HUES48 (cell line): ENCODE results near the gene AP3B1.

Source experiments
- H3K27ac ChIP-seq: one replicate; pipeline ENCODE4 v1.7.0; 2013; ENCODE audit warnings: low read depth, low read length, inconsistent platforms
- H3K27me3 ChIP-seq: 2 replicates; pipeline ENCODE4 v1.6.1; 2013; ENCODE audit warnings: mild to moderate bottlenecking, low read length; ENCODE audit not compliant: control insufficient read depth, insufficient read depth
- H3K36me3 ChIP-seq: 2 replicates; pipeline ENCODE4 v1.6.1; 2013; ENCODE audit warnings: low read length; ENCODE audit not compliant: control insufficient read depth, insufficient read depth
- H3K4me1 ChIP-seq: 2 replicates; pipeline ENCODE4 v1.6.1; 2013; ENCODE audit warnings: mild to moderate bottlenecking, low read length; ENCODE audit not compliant: control insufficient read depth, insufficient read depth
- H3K4me3 ChIP-seq: 2 replicates; pipeline ENCODE4 v1.5.1; 2013; ENCODE audit warnings: mild to moderate bottlenecking, low read depth, low read length
- H3K9ac ChIP-seq: 2 replicates; pipeline ENCODE4 v1.6.1; 2013; ENCODE audit warnings: mild to moderate bottlenecking, low read depth, low read length, moderate library complexity
- H3K9me3 ChIP-seq: 2 replicates; pipeline ENCODE4 v1.6.1; 2013; ENCODE audit warnings: low read length; ENCODE audit not compliant: control insufficient read depth, insufficient read depth

AP3B1 gene

GRCh38 chr5:77993855-77994318, 300.6 kb downstream of the AP3B1 start:
- H3K27me3 ChIP-seq, result peaks cover 43% of the 10 kb centered on the region
- no peak overlapping the region for H3K9ac ChIP-seq

GRCh38 chr5:77993141-77993854, 301.2 kb downstream of the AP3B1 start:
- Histone ChIP-seq H3K27me3 (peaks cover 43% of the 10 kb centered on the region), H3K27ac (no peak overlapping the region), H3K4me3 (no peak overlapping the region), H3K4me1 (peaks cover 43% of the 10 kb centered on the region), H3K9ac (no peak overlapping the region), H3K36me3 (no peaks in the 10 kb centered on the region), H3K9me3 (no peaks in the 10 kb centered on the region)

More at GRCh38 chr5:77993855-77994318, 300.6 kb downstream of the AP3B1 start:
- H3K9me3 ChIP-seq, result no peaks in the 10 kb centered on the region
- peaks cover 41% of the 10 kb centered on the region for H3K4me1 ChIP-seq
- H3K27ac ChIP-seq, result no peak overlapping the region
- H3K36me3 ChIP-seq, result no peaks in the 10 kb centered on the region
- H3K4me3 ChIP-seq, result no peak overlapping the region

GRCh38 chr5:77991084-77991483, 303.4 kb downstream of the AP3B1 start:
- H3K4me1 ChIP-seq, result peaks cover 58% of the 10 kb centered on the region
- H3K4me3 ChIP-seq, result no peak overlapping the region
- peak overlapping the region; percentile 9 for H3K27ac ChIP-seq
- H3K9me3 ChIP-seq, result no peaks in the 10 kb centered on the region
- H3K27me3 ChIP-seq, result peaks cover 37% of the 10 kb centered on the region
- H3K9ac ChIP-seq, result no peak overlapping the region
- no peaks in the 10 kb centered on the region for H3K36me3 ChIP-seq

- H3K4me3 ChIP-seq, result no peak overlapping the region
- H3K36me3 ChIP-seq, result no peaks in the 10 kb centered on the region
- peak overlapping the region; percentile 71 for H3K27ac ChIP-seq
- H3K9me3 ChIP-seq, result no peaks in the 10 kb centered on the region
- no peak overlapping the region for H3K9ac ChIP-seq
- H3K27me3 ChIP-seq, result peaks cover 26% of the 10 kb centered on the region
- peaks cover 58% of the 10 kb centered on the region for H3K4me1 ChIP-seq
Observed at GRCh38 chr5:77990020-77990419, 304.5 kb downstream of the AP3B1 start.

GRCh38 chr5:77987988-77988387, 306.5 kb downstream of the AP3B1 start:
- no peak overlapping the region for H3K9ac ChIP-seq
- H3K4me3 ChIP-seq, result no peak overlapping the region
- H3K9me3 ChIP-seq, result no peaks in the 10 kb centered on the region
- peaks cover 61% of the 10 kb centered on the region for H3K4me1 ChIP-seq
- peaks cover 11% of the 10 kb centered on the region for H3K27me3 ChIP-seq
- peak overlapping the region; percentile 30 for H3K27ac ChIP-seq
- H3K36me3 ChIP-seq, result no peaks in the 10 kb centered on the region

GRCh38 chr5:77987331-77987730, 307.2 kb downstream of the AP3B1 start:
- Histone ChIP-seq H3K4me1 (peaks cover 61% of the 10 kb centered on the region), H3K36me3 (no peaks in the 10 kb centered on the region), H3K4me3 (no peak overlapping the region), H3K27ac (no peak overlapping the region), H3K9ac (no peak overlapping the region), H3K27me3 (peaks cover 7% of the 10 kb centered on the region), H3K9me3 (no peaks in the 10 kb centered on the region)

- Histone ChIP-seq H3K27ac (no peak overlapping the region), H3K4me3 (no peak overlapping the region), H3K4me1 (peaks cover 60% of the 10 kb centered on the region), H3K27me3 (peaks cover 16% of the 10 kb centered on the region), H3K9me3 (no peaks in the 10 kb centered on the region), H3K9ac (no peak overlapping the region), H3K36me3 (no peaks in the 10 kb centered on the region)
Observed at GRCh38 chr5:77986261-77986660, 308.2 kb downstream of the AP3B1 start.

GRCh38 chr5:77985247-77985646, 309.3 kb downstream of the AP3B1 start:
- no peaks in the 10 kb centered on the region for H3K36me3 ChIP-seq
- no peaks in the 10 kb centered on the region for H3K9me3 ChIP-seq
- H3K9ac ChIP-seq, result no peak overlapping the region
- peaks cover 50% of the 10 kb centered on the region for H3K4me1 ChIP-seq
- peak overlapping the region; percentile 50 for H3K27ac ChIP-seq
- H3K4me3 ChIP-seq, result no peak overlapping the region
- H3K27me3 ChIP-seq, result peaks cover 16% of the 10 kb centered on the region

GRCh38 chr5:77984587-77984986, 309.9 kb downstream of the AP3B1 start:
- Histone ChIP-seq H3K9ac (no peak overlapping the region), H3K4me3 (no peak overlapping the region), H3K27me3 (peaks cover 23% of the 10 kb centered on the region), H3K36me3 (no peaks in the 10 kb centered on the region), H3K4me1 (peaks cover 44% of the 10 kb centered on the region), H3K27ac (peak overlapping the region; percentile 50), H3K9me3 (no peaks in the 10 kb centered on the region)

- Histone ChIP-seq H3K4me1 (peaks cover 44% of the 10 kb centered on the region), H3K4me3 (no peak overlapping the region), H3K27ac (no peak overlapping the region), H3K9ac (no peak overlapping the region), H3K9me3 (no peaks in the 10 kb centered on the region), H3K36me3 (no peaks in the 10 kb centered on the region), H3K27me3 (peaks cover 32% of the 10 kb centered on the region)
Observed at GRCh38 chr5:77983482-77984199, 310.9 kb downstream of the AP3B1 start.

GRCh38 chr5:77981820-77982219, 312.7 kb downstream of the AP3B1 start:
- H3K9ac ChIP-seq, result no peak overlapping the region
- no peak overlapping the region for H3K4me3 ChIP-seq
- H3K4me1 ChIP-seq, result peaks cover 29% of the 10 kb centered on the region
- peaks cover 46% of the 10 kb centered on the region for H3K27me3 ChIP-seq
- H3K27ac ChIP-seq, result no peak overlapping the region
- no peaks in the 10 kb centered on the region for H3K9me3 ChIP-seq
- H3K36me3 ChIP-seq, result no peaks in the 10 kb centered on the region
